WTC11 (cell line): ENCODE measurements around the gene NXN. TPM values are rescaled to one million over a fixed set of nuclear protein-coding genes. Genes with fewer than 3 reads are reported as not detected.
A peak's percentile ranks its signal among the peaks of the same experiment; 100 is the strongest.
"Not testable (repeated sequence)": the region's sequence is repeated elsewhere in the genome, so short reads cannot be mapped to it uniquely, and the experiment has no call there.

Experiments
- ATAC-seq: fragments of 200-7000 bp; cut with Tn5 transposase; 2 replicates; pipeline ENCODE4 v1.10.0; 2021; ENCODE audit warnings: mild to moderate bottlenecking, moderate library complexity
- CTCF ChIA-PET: fragments of 300-600 bp; sonication (Branson Sonifier 250); formaldehyde crosslinking; loops from one replicate; lab custom pipeline; 2021; ENCODE audit warnings: antibody characterized with exemption; lab: Charles Lee
- POLR2A ChIA-PET: fragments of 350-600 bp; sonication (Branson Sonifier 250); formaldehyde crosslinking; loops from one replicate; lab custom pipeline; 2021; ENCODE audit warnings: antibody characterized with exemption; lab: Charles Lee
- DNase-seq: peaks from one replicate; pipeline ENCODE4 v3.0.0; 2021; ENCODE audit warnings: low spot score
- H3K27ac Mint-ChIP-seq: 2 replicates; pipeline ENCODE4 v1.8.0; 2021; ENCODE audit warnings: mixed read lengths
- H3K27me3 Mint-ChIP-seq: 2 replicates; pipeline ENCODE4 v1.8.0; 2021; ENCODE audit warnings: low read depth, mild to moderate bottlenecking, moderate library complexity, mixed read lengths
- H3K36me3 Mint-ChIP-seq: 2 replicates; pipeline ENCODE4 v1.8.0; 2021; ENCODE audit warnings: mixed read lengths
- H3K4me1 Mint-ChIP-seq: 2 replicates; pipeline ENCODE4 v1.8.0; 2022; ENCODE audit warnings: mixed read lengths
- H3K4me3 Mint-ChIP-seq: 2 replicates; pipeline ENCODE4 v1.8.0; 2021; ENCODE audit warnings: mild to moderate bottlenecking, moderate library complexity, mixed read lengths
- H3K9me3 Mint-ChIP-seq: 2 replicates; pipeline ENCODE4 v1.8.0; 2021; ENCODE audit warnings: mixed read lengths
- ARID4B ChIP-seq: sonication (generic); formaldehyde crosslinking; IDR thresholded peaks from 2 replicates; pipeline ENCODE4 v1.8.0; 2023; ENCODE audit warnings: missing genetic modification reagents, mild to moderate bottlenecking, borderline replicate concordance
- ATF2 ChIP-seq: sonication (generic); formaldehyde crosslinking; IDR thresholded peaks from 2 replicates; pipeline ENCODE4 v1.8.1; 2022; ENCODE audit warnings: low read depth, missing genetic modification reagents, borderline replicate concordance
- CDX4 ChIP-seq: fragments of 250-450 bp; sonication (Bioruptor Pico); IDR thresholded peaks from 2 replicates; pipeline ENCODE4 v1.9.0; 2021; ENCODE audit warnings: moderate library complexity, mild to moderate bottlenecking, inconsistent platforms, borderline replicate concordance
- FOXP1 ChIP-seq: sonication (generic); formaldehyde crosslinking; IDR thresholded peaks from 2 replicates; pipeline ENCODE4 v1.8.0; 2022; ENCODE audit warnings: missing genetic modification reagents, mild to moderate bottlenecking, moderate library complexity, borderline replicate concordance
- GRHL2 ChIP-seq: fragments of 250-450 bp; sonication (Bioruptor Pico); IDR thresholded peaks from 2 replicates; pipeline ENCODE4 v1.8.0; 2022; ENCODE audit warnings: mild to moderate bottlenecking, moderate library complexity; ENCODE audit not compliant: insufficient replicate concordance, severe bottlenecking
- NR2C2 ChIP-seq: sonication (generic); formaldehyde crosslinking; IDR thresholded peaks from 2 replicates; pipeline ENCODE4 v1.8.0; 2022; ENCODE audit warnings: mild to moderate bottlenecking, missing genetic modification reagents
- PRDM15 ChIP-seq: sonication (generic); formaldehyde crosslinking; IDR thresholded peaks from 2 replicates; pipeline ENCODE4 v1.8.0; 2022; ENCODE audit warnings: missing genetic modification reagents
- RORB ChIP-seq: fragments of 250-450 bp; sonication (Bioruptor Pico); IDR thresholded peaks from 2 replicates; pipeline ENCODE4 v1.9.0; 2021; ENCODE audit warnings: mild to moderate bottlenecking
- TCF7 ChIP-seq: sonication (generic); formaldehyde crosslinking; IDR thresholded peaks from 2 replicates; pipeline ENCODE4 v1.8.0; 2022; ENCODE audit warnings: mild to moderate bottlenecking, low read depth, missing genetic modification reagents, moderate library complexity
- TP53 ChIP-seq: sonication (generic); formaldehyde crosslinking; IDR thresholded peaks from 2 replicates; pipeline ENCODE4 v1.8.1; 2023; ENCODE audit warnings: mild to moderate bottlenecking, missing genetic modification reagents
- ZBTB43 ChIP-seq: sonication (generic); formaldehyde crosslinking; IDR thresholded peaks from 2 replicates; pipeline ENCODE4 v1.8.1; 2023; ENCODE audit warnings: mild to moderate bottlenecking, missing genetic modification reagents
- ZMAT4 ChIP-seq: fragments of 250-450 bp; sonication (Bioruptor Pico); IDR thresholded peaks from 2 replicates; pipeline ENCODE4 v1.9.0; 2021; ENCODE audit warnings: mild to moderate bottlenecking
- ZNF263 ChIP-seq: sonication (generic); formaldehyde crosslinking; IDR thresholded peaks from 2 replicates; pipeline ENCODE4 v1.8.1; 2022; ENCODE audit warnings: low read depth, mild to moderate bottlenecking, moderate library complexity, missing genetic modification reagents
- total RNA-seq: library from RNA; stranded (reverse); gene quantifications from 3 replicates; pipeline ENCODE4 v1.2.3, GENCODE V29; 2021

The NXN gene
- total RNA-seq, 1 experiment from 2014 or later, result 96.8 TPM

- TF ChIP-seq ARID4B (no peak), CDX4 (CRISPR knock-in tag) (no peak)
Measured at GRCh38 chr17:927611-928461, 51.7 kb downstream of the NXN start (continued).

- TF ChIP-seq ZMAT4 (CRISPR knock-in tag), result no peak
- H3K4me1 Mint-ChIP-seq, result peaks cover 65% of the 10 kb centered on the region
- POLR2A ChIA-PET, result no interaction called here
- no peaks in the 10 kb centered on the region for H3K27me3 Mint-ChIP-seq
- CTCF ChIA-PET, result interaction anchor here (0.9 to 2.9 kb wide), 3 partner anchors 46 to 54 kb away, joined by 5 to 18 read pairs (median 6); partner anchors contain the start of gene NXN
- DNase-seq (no peak), ATAC-seq (no peak)
- H3K36me3 Mint-ChIP-seq, result peaks cover 11% of the 10 kb centered on the region
- H3K4me3 Mint-ChIP-seq, result no peak overlapping the region
- peak overlapping the region; percentile 96 for H3K27ac Mint-ChIP-seq
- H3K9me3 Mint-ChIP-seq, result no peaks in the 10 kb centered on the region
Measured at GRCh38 chr17:925817-926216, 53.8 kb downstream of the NXN start.

- Mint-ChIP-seq H3K9me3 (no peaks in the 10 kb centered on the region), H3K4me3 (peak overlapping the region; percentile 26), H3K4me1 (peaks cover 68% of the 10 kb centered on the region), H3K36me3 (peaks cover 8% of the 10 kb centered on the region), H3K27ac (peak overlapping the region; percentile 97), H3K27me3 (no peaks in the 10 kb centered on the region)
- CTCF ChIA-PET, result interaction anchor here (0.7 to 2.9 kb wide), 3 partner anchors 45 to 72 kb away, joined by 3 to 18 read pairs (median 5); partner anchors contain the start of genes NXN and TIMM22
- DNase-seq (no peak), ATAC-seq (peak; percentile 64)
- TF ChIP-seq TCF7 (CRISPR knock-in tag) (no peak), GRHL2 (CRISPR knock-in tag) (no peak), TP53 (CRISPR knock-in tag) (no peak), ATF2 (CRISPR knock-in tag) (no peak), ZBTB43 (CRISPR knock-in tag) (no peak), FOXP1 (CRISPR knock-in tag) (no peak), RORB (CRISPR knock-in tag) (no peak), PRDM15 (CRISPR knock-in tag) (no peak), NR2C2 (CRISPR knock-in tag) (no peak), ZNF263 (CRISPR knock-in tag) (no peak)
- POLR2A ChIA-PET, result interaction anchor here (0.6 kb wide), 1 partner anchor 27 kb away, joined by 3 read pairs; no protein-coding TSS in a partner anchor
Measured at GRCh38 chr17:924711-925475, 54.7 kb downstream of the NXN start.

- ATAC-seq, H3K9me3 Mint-ChIP-seq, H3K27me3 Mint-ChIP-seq, POLR2A ChIA-PET, H3K36me3 Mint-ChIP-seq, DNase-seq: not testable (repeated sequence)
- peaks cover 68% of the 10 kb centered on the region for H3K4me1 Mint-ChIP-seq
- CTCF ChIA-PET, result interaction anchor here (0.7 to 2.9 kb wide), 3 partner anchors 45 to 72 kb away, joined by 3 to 18 read pairs (median 3); partner anchors contain the start of genes NXN and TIMM22
- H3K27ac Mint-ChIP-seq, result peak overlapping the region; percentile 97
- peak overlapping the region; percentile 26 for H3K4me3 Mint-ChIP-seq
Measured at GRCh38 chr17:924306-924705, 55.3 kb downstream of the NXN start.
